Immature natural killer cell (primary cell): ENCODE data around the gene RUFY2. TPM values are rescaled to one million over a fixed set of nuclear protein-coding genes. Genes with fewer than 3 reads are reported as not detected.
A peak's percentile ranks its signal among the peaks of the same experiment; 100 is the strongest.

ENCODE experiments used
- DNase-seq, 3 donors: peaks; one replicate each; pipeline ENCODE4 v3.0.0; 2022; ENCODE audit warnings: mixed read lengths in 1 of 3
- H3K27ac Mint-ChIP-seq, 6 donors: one replicate each; pipeline ENCODE4 v1.8.0; 2020; ENCODE audit warnings: mixed read lengths in 6 of 6, mild to moderate bottlenecking in 5 of 6, inconsistent platforms in 4 of 6, moderate library complexity in 3 of 6
- H3K27me3 Mint-ChIP-seq, 3 donors: one replicate each; pipeline ENCODE4 v1.8.0; 2020 to 2021; ENCODE audit warnings: low read depth in 3 of 3, mild to moderate bottlenecking in 3 of 3, mixed read lengths in 3 of 3, moderate library complexity in 3 of 3, inconsistent platforms in 1 of 3
- H3K36me3 Mint-ChIP-seq, 3 donors: one replicate each; pipeline ENCODE4 v1.8.0; 2020; ENCODE audit warnings: mixed read lengths in 3 of 3, inconsistent platforms in 2 of 3, mild to moderate bottlenecking in 2 of 3
- H3K4me1 Mint-ChIP-seq, 2 donors: one replicate each; pipeline ENCODE4 v1.8.0; 2020; ENCODE audit warnings: inconsistent platforms in 2 of 2, mild to moderate bottlenecking in 2 of 2, mixed read lengths in 2 of 2, moderate library complexity in 1 of 2
- H3K4me3 Mint-ChIP-seq, 5 donors: one replicate each; pipeline ENCODE4 v1.8.0; 2020; ENCODE audit warnings: mild to moderate bottlenecking in 5 of 5, mixed read lengths in 5 of 5, inconsistent platforms in 3 of 5, moderate library complexity in 3 of 5
- H3K9me3 Mint-ChIP-seq, 6 donors: one replicate each; pipeline ENCODE4 v1.8.0; 2020; ENCODE audit warnings: mild to moderate bottlenecking in 6 of 6, mixed read lengths in 6 of 6, inconsistent platforms in 4 of 6, moderate library complexity in 3 of 6
- polyA plus RNA-seq, 3 donors: library from polyadenylated mRNA; unstranded; fragments of 300-500 nt; fragmentation: Illumina TruSeq; gene quantifications; one replicate each; pipeline ENCODE4 v1.2.3, GENCODE V29; 2021

The RUFY2 gene
- polyA plus RNA-seq, 3 donors from 2014 or later: 3.3 to 8.2 (median 5.5) TPM

DNA sequence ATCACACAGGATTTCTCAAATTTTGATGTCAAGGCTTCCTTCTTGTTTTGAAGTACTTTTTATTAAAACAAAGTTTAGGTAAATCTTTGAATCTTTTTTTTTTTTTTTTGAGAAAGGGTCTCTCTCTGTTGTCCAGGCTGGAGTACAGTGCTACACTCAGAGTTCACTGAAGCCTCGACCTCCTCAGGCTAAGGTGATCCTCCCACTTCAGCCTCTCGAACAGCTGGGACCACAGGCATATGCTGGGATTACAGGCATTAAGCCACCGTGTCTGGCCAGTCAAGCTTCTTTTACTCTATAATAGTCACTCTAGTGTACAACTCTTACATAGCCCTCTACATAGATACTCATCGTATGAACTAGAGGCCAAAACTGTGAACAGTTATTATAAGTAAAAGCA, 3.4 kb downstream of the RUFY2 start:
- Mint-ChIP-seq H3K27ac (no peak overlapping the region), H3K4me1 (peaks cover 16 to 19% of the 10 kb centered on the region in 2 donors), H3K4me3 (no peak overlapping the region), H3K9me3 (no peaks in the 10 kb centered on the region), H3K27me3 (peaks cover 0 to 12% (median 0%) of the 10 kb centered on the region in 3 donors), H3K36me3 (peaks cover 0 to 14% (median 0%) of the 10 kb centered on the region in 3 donors)
- no peak for DNase-seq

DNA sequence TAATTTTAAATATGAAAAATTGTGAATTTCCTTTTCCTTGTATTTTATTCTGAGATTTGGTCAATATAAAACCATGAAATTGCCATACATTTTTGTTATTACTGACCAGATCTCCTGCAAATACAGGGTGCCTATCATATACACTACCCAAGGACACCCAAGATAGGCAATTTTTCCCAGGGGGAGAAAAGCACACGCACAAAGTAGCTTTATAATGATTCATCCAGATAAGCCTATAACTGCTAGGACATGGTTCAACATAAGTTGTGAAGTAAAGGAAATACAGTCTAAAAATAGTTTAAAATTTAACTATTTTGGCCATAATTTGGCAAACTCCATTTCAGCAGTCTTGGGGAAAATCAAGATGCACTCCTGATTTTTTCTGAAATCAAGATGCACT, 4.8 kb downstream of the RUFY2 start:
- no peak overlapping the region for H3K27ac Mint-ChIP-seq
- no peak overlapping the region for H3K4me3 Mint-ChIP-seq
- DNase-seq: no peak
- peaks cover 16 to 19% of the 10 kb centered on the region in 2 donors for H3K4me1 Mint-ChIP-seq
- H3K36me3 Mint-ChIP-seq: peaks cover 0 to 14% (median 0%) of the 10 kb centered on the region in 3 donors
- no peaks in the 10 kb centered on the region for H3K9me3 Mint-ChIP-seq
- H3K27me3 Mint-ChIP-seq: peaks cover 0 to 9% (median 0%) of the 10 kb centered on the region in 3 donors

DNA sequence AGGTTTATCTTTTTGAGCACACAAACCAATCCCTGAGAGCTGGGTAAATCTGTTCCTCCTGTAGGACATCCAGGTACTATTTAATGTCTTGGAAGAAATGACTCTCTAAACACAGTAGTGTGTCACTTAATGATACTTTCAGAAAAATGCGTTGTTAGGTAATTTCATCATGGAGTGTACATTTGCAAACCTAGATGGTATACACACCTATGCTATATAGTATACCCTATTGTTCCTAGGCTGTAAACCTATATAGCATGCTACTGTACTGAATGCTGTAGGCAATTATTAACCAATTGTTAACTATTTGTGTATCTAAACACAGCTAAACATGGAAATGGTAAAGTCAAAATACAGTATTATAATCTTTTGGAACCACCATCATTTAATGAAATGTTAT, 10.1 kb downstream of the RUFY2 start:
- Mint-ChIP-seq H3K9me3 (no peaks in the 10 kb centered on the region), H3K27ac (no peak overlapping the region), H3K36me3 (peaks cover 9 to 17% (median 16%) of the 10 kb centered on the region in 3 donors), H3K4me3 (no peak overlapping the region), H3K4me1 (no peaks in the 10 kb centered on the region), H3K27me3 (no peaks in the 10 kb centered on the region)
- DNase-seq: no peak

DNA sequence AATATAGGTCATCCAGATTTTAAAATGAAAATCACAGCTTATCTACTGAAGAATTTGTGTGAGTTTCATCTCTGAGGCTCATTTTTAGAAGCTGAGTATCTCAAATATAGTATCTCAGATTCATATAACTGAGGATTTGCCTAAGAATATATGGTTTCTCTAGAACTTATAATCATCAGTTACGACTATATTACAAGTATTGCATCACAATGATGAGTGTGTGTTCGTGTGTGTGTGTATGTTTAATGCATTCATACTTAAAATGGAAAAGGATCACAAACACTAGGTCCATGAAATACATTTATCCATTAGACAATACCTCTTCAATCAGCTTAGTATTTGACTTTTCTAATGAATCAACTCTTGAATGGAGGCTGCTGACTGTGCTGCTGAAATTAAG, 21.3 kb downstream of the RUFY2 start:
- DNase-seq: no peak
- H3K9me3 Mint-ChIP-seq: no peaks in the 10 kb centered on the region
- H3K4me3 Mint-ChIP-seq: no peak overlapping the region
- no peaks in the 10 kb centered on the region for H3K4me1 Mint-ChIP-seq
- H3K27ac Mint-ChIP-seq: no peak overlapping the region
- peaks cover 10 to 34% (median 23%) of the 10 kb centered on the region in 3 donors for H3K36me3 Mint-ChIP-seq
- no peaks in the 10 kb centered on the region for H3K27me3 Mint-ChIP-seq

DNA sequence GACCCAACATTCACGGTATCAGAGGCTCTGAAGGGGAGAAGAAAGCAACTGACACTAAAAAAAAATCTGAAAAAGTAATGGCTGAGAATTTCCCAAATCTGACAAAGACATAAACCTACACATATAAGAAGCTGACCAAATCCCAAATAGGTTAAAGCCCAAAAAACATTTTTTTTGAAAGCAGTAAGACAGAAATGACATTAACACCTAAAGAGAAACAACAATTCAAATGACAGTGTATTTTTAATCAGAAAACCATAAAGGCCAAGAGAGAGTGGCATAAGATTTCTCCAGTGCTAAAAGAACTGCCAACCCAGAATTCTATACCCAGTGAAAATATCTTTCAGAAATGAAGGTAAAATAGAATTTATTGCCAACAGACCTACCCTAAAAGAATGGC, 35.5 kb downstream of the RUFY2 start:
- Mint-ChIP-seq H3K27me3 (no peaks in the 10 kb centered on the region), H3K4me3 (no peak overlapping the region), H3K36me3 (peaks cover 37 to 44% (median 40%) of the 10 kb centered on the region in 3 donors), H3K9me3 (peaks cover 0 to 10% (median 6%) of the 10 kb centered on the region in 6 donors), H3K4me1 (no peaks in the 10 kb centered on the region), H3K27ac (peak overlapping the region in 1 of 6 donors; percentile 32)
- DNase-seq: no peak

DNA sequence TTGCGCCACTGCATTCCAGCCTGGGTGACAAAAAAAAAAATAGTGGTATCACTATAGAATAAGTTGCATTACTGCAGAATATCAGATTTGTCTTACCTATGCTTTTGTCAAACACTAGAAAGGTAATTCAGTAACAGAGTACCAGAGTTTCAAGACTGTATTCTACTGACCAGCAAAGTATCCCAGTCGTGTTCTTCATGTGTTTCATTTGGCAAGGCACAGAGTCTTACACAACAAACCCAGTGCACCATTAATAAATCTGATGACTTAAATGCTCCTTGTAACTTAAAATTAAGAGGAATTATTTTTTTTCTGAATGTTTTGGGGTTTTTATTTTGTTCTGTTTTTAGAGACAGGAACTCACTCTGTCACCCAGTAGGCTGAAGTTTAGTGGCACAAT, 40.0 kb downstream of the RUFY2 start:
- Mint-ChIP-seq H3K9me3 (peaks cover 0 to 10% (median 6%) of the 10 kb centered on the region in 6 donors), H3K36me3 (peaks cover 16 to 33% (median 21%) of the 10 kb centered on the region in 3 donors), H3K4me3 (no peak overlapping the region), H3K27ac (no peak overlapping the region), H3K4me1 (no peaks in the 10 kb centered on the region), H3K27me3 (no peaks in the 10 kb centered on the region)
- DNase-seq: no peak

DNA sequence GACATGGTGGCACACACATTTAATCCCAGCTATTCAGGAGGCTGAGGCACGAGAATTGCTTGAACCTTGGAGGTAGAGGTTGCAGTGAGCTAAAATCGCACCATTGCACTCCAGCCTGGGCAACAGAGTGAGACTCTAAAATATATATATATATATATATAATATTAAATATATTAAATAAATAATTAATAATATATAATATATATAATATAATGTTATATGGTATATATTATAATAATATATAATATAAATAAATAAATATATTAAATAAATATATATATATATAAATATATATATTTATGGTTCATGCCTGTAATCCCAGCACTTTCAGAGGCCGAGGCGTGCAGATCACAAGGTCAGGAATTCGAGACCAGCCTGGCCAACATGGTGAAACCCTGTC, 40.5 kb downstream of the RUFY2 start:
- Mint-ChIP-seq H3K36me3 (peaks cover 17 to 29% (median 21%) of the 10 kb centered on the region in 3 donors), H3K9me3 (peaks cover 0 to 9% (median 4%) of the 10 kb centered on the region in 6 donors), H3K4me3 (no peak overlapping the region), H3K27ac (no peak overlapping the region), H3K27me3 (peaks cover 0 to 1% (median 0%) of the 10 kb centered on the region in 3 donors), H3K4me1 (no peaks in the 10 kb centered on the region)
- DNase-seq: no peak

DNA sequence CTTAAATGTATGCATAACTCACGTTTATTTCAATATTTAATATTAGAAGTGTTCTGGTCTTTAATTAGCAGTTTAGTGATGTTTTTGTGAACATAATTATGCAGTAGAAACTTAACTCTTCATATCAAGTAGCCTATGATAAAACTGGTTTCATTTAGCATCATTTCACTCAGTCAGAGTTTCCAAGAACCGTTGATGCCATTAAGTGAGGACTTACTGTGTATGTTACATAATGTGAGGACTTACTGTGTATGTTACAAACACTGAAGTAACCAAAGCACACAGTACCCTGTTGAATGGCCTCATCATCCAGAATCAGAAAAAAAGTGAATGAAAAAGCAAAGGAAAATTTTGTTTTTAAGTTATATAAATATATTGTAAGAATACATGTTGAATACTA, 41.5 kb downstream of the RUFY2 start:
- Mint-ChIP-seq H3K9me3 (peaks cover 0 to 3% (median 0%) of the 10 kb centered on the region in 6 donors), H3K36me3 (peaks cover 15 to 21% (median 17%) of the 10 kb centered on the region in 3 donors)

DNA sequence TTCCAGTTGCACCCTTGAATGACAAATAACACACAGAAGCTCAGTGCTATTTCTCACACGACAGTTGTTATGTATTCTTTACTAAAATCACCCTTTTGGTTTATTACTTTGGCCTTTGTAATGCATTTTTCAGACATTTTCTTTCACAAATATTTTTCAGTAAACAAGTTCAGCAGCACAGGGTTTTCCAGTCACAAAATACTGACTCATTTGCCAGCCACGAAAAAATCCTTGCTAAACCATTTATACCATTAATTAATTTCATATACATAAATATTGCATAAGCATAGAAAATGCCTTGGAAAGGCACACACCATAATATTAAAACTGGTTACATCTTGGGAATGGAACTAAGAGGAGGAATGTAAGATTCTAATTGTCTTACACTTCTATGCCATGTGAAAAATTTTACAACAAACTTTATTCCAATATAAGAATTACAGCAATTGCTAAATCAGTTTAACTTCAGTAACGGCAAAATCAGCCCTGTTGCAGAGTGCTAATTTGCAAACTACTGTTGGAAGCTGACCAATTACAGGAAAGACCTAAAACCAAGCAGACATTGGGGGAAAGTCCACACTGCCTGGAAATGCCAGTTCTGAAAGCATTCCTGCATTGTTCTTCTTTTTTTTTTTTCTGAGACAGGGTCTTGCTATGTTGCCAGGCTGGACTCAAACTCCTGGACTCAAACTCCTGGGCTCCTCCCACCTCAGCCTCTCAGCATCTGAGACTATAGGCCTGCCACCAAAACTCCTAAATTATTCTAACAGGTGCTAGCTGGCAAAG, 42.8 kb downstream of the RUFY2 start:
- no peak overlapping the region for H3K4me3 Mint-ChIP-seq
- H3K27me3 Mint-ChIP-seq: peaks cover 0 to 1% (median 0%) of the 10 kb centered on the region in 3 donors
- H3K4me1 Mint-ChIP-seq: no peaks in the 10 kb centered on the region
- H3K27ac Mint-ChIP-seq: peak overlapping the region in 2 of 6 donors; percentile 64 to 70
- no peak for DNase-seq
- H3K36me3 Mint-ChIP-seq: peaks cover 8 to 15% (median 11%) of the 10 kb centered on the region in 3 donors
- no peaks in the 10 kb centered on the region for H3K9me3 Mint-ChIP-seq

More for the DNA sequence above, 41.5 kb downstream of the RUFY2 start:
- no peak overlapping the region for H3K4me3 Mint-ChIP-seq
- no peak overlapping the region for H3K27ac Mint-ChIP-seq
- no peak for DNase-seq
- H3K4me1 Mint-ChIP-seq: no peaks in the 10 kb centered on the region
- peaks cover 0 to 1% (median 0%) of the 10 kb centered on the region in 3 donors for H3K27me3 Mint-ChIP-seq

DNA sequence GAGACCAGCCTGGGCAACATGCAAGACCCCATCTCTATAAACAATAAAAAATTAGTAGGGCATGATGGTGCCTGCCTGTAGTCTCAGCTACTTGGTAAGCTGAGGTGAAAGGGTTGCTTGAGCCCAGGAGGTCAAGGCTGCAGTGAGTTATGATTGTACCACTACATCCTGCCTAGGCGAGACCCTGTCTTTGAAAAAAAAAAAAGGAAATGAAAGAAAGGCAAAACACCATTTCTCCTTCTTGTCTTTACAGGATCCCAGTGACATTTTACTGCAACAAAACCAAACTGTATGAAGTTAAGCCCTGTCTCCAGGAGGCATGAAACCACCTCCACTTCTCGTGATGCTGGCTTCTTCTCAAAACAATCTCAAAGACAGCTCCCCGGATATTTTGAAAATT, 44.5 kb downstream of the RUFY2 start:
- H3K9me3 Mint-ChIP-seq: no peaks in the 10 kb centered on the region
- DNase-seq: no peak
- H3K4me1 Mint-ChIP-seq: no peaks in the 10 kb centered on the region
- peaks cover 0 to 1% (median 0%) of the 10 kb centered on the region in 3 donors for H3K27me3 Mint-ChIP-seq
- no peak overlapping the region for H3K27ac Mint-ChIP-seq
- no peak overlapping the region for H3K4me3 Mint-ChIP-seq
- H3K36me3 Mint-ChIP-seq: peaks cover 8 to 18% (median 11%) of the 10 kb centered on the region in 3 donors

DNA sequence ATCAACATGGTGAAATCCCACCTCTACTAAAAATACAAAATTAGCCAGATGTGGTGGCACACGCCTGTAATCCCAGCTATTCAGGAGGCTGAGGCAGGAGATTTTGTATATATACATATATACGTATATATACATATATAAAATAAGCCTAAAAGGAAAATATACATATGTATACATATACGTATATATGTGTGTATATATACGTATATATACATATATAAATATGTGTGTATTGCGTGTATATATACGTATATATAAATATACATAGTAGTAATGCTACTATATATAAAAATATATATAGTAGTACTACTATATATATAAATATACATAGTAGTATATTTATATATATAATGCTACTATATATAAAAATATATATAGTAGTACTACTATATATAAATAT, 47.9 kb downstream of the RUFY2 start:
- H3K27ac Mint-ChIP-seq: no peak overlapping the region
- H3K4me3 Mint-ChIP-seq: no peak overlapping the region
- DNase-seq: no peak
- H3K27me3 Mint-ChIP-seq: peaks cover 0 to 1% (median 0%) of the 10 kb centered on the region in 3 donors
- H3K4me1 Mint-ChIP-seq: no peaks in the 10 kb centered on the region
- H3K36me3 Mint-ChIP-seq: peaks cover 8 to 17% (median 13%) of the 10 kb centered on the region in 3 donors
- no peaks in the 10 kb centered on the region for H3K9me3 Mint-ChIP-seq

DNA sequence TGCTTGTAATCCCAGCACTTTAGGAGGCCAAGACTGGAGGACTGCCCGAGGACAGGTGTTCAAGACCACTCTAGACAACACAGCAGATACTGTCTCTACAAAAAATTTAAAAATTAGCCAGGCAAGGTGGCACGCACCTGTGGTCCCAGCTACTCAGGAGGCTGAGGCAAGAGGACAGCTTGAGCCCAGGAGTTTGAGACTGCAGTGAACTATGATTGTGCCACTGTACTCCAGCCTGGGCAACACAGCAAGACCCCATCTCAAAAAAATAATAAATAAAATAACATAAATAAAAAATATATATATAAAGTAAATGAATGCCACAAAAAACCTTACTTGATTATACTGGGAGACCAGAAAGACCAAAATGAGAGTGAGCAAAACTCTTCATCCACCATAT, 53.5 kb downstream of the RUFY2 start:
- H3K36me3 Mint-ChIP-seq: peaks cover 7 to 20% (median 9%) of the 10 kb centered on the region in 3 donors
- H3K27me3 Mint-ChIP-seq: peaks cover 0 to 1% (median 0%) of the 10 kb centered on the region in 3 donors
- peaks cover 3 to 5% of the 10 kb centered on the region in 2 donors for H3K4me1 Mint-ChIP-seq
- no peak for DNase-seq
- peak overlapping the region in 1 of 6 donors; percentile 13 for H3K27ac Mint-ChIP-seq
- H3K4me3 Mint-ChIP-seq: no peak overlapping the region
- no peaks in the 10 kb centered on the region for H3K9me3 Mint-ChIP-seq

DNA sequence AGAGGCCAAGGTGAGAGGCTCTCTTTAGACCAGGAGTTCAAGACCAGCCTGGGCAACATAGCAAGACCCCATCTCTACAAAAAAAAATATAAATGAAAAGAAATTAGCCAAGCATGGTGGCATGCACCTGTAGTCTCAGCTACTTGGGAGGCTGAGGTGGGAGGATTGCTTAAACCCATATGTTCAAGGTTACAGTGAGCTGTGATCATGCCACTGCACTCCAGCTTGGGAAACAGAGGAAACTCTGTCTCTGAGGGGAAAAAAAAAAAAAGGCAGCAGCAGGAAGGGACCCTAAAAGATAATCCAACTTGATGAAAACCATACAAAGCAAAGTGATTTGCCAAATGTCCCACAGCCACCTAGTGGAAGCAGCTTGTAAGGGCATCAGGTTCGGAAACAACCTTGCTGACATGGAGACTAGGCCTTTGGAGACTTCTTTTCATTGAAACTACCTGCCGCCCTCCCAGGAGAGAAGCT, 58.8 kb downstream of the RUFY2 start:
- H3K36me3 Mint-ChIP-seq: peaks cover 9 to 27% (median 10%) of the 10 kb centered on the region in 3 donors
- DNase-seq: peak; percentile 22 to 42 (median 23)
- H3K27ac Mint-ChIP-seq: peak overlapping the region in 5 of 6 donors; percentile 74 to 88 (median 76)
- H3K4me3 Mint-ChIP-seq: no peak overlapping the region
- peaks cover 0 to 1% (median 0%) of the 10 kb centered on the region in 3 donors for H3K27me3 Mint-ChIP-seq
- peaks cover 4 to 12% of the 10 kb centered on the region in 2 donors for H3K4me1 Mint-ChIP-seq
- H3K9me3 Mint-ChIP-seq: no peaks in the 10 kb centered on the region

DNA sequence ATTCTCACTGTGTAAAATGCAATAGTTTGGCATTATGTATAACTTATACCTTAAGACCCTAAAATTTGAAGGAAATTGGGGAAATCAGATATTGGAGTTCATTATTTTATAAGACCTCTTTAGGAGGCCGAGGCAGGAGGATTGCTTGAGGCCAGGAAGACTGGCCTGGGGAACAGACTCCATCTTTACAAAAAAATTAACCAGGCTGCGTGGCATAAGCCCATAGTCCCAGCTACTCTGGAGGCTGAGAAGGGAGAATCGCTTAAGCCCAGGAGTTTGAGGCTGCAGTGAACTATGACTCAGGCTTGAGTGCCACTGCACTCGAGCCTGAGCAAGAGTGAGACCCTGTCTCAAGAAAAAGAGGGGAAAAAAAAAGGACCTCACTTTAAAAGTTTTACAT, 60.3 kb downstream of the RUFY2 start:
- Mint-ChIP-seq H3K27ac (peak overlapping the region in 4 of 6 donors; percentile 12 to 69 (median 41)), H3K4me1 (peaks cover 4 to 12% of the 10 kb centered on the region in 2 donors), H3K9me3 (no peaks in the 10 kb centered on the region), H3K36me3 (peaks cover 12 to 30% (median 12%) of the 10 kb centered on the region in 3 donors), H3K4me3 (no peak overlapping the region), H3K27me3 (peaks cover 0 to 2% (median 0%) of the 10 kb centered on the region in 3 donors)
- DNase-seq: no peak
